Kidney (tissue), 22 donors: ENCODE data around the gene TRIM13. TPM values are rescaled to one million over a fixed set of nuclear protein-coding genes. Genes with fewer than 3 reads are reported as not detected.
"Not testable (repeated sequence)": the region's sequence is repeated elsewhere in the genome, so short reads cannot be mapped to it uniquely, and the experiment has no call there.

ENCODE experiments used
- DNase-seq, 5 donors: peaks; one replicate each; pipeline ENCODE4 v3.0.0-alpha.2; 2013 to 2020
- FAIRE-seq: peaks from 2 replicates; lab custom pipeline; 2012; peaks lifted over from hg19 to GRCh38; lab: Jason Lieb, UNC
- H3K27ac ChIP-seq, 2 donors: one replicate each; pipeline ENCODE4 v1.7.0; 2013; ENCODE audit warnings: low read depth in 2 of 2, low read length in 2 of 2, inconsistent platforms in 1 of 2
- H3K27me3 ChIP-seq: one replicate; pipeline ENCODE4 v1.7.1; 2013; ENCODE audit warnings: low read length, inconsistent platforms; ENCODE audit not compliant: control insufficient read depth, insufficient read depth
- H3K36me3 ChIP-seq, 3 donors: one replicate each; pipeline versions ENCODE4 v1.7.0 to v1.7.1; 2013; ENCODE audit warnings: low read length in 3 of 3, control low read depth in 1 of 3, inconsistent platforms in 1 of 3; ENCODE audit not compliant: insufficient read depth in 3 of 3, control insufficient read depth in 2 of 3
- H3K4me1 ChIP-seq, 3 donors: one replicate each; pipeline versions ENCODE4 v1.7.0 to v1.7.1; 2013; ENCODE audit warnings: low read length in 3 of 3, inconsistent platforms in 1 of 3, low read depth in 1 of 3; ENCODE audit not compliant: control insufficient read depth in 2 of 3, insufficient read depth in 2 of 3
- H3K4me3 ChIP-seq, 3 donors: one replicate each; pipeline versions ENCODE4 v1.7.0 to v1.8.1; 2013; ENCODE audit warnings: low read length in 3 of 3, control low read depth in 1 of 3, inconsistent platforms in 1 of 3
- H3K9ac ChIP-seq, 3 donors: one replicate each; pipeline versions ENCODE4 v1.7.0 to v1.7.1; 2013; ENCODE audit warnings: low read length in 3 of 3, control low read depth in 1 of 3, inconsistent platforms in 1 of 3
- H3K9me3 ChIP-seq, 3 donors: one replicate each; pipeline versions ENCODE4 v1.7.0 to v1.7.1; 2013; ENCODE audit warnings: low read length in 3 of 3, control low read depth in 1 of 3, inconsistent platforms in 1 of 3; ENCODE audit not compliant: control insufficient read depth in 2 of 3, insufficient read depth in 1 of 3
- CTCF ChIP-seq: IDR thresholded peaks from 3 replicates; pipeline ENCODE4 v1.5.1; 2012; ENCODE audit warnings: mild to moderate bottlenecking, moderate library complexity, borderline replicate concordance; ENCODE audit not compliant: insufficient read depth; ENCODE audit errors: extremely low read depth
- intact Hi-C: fragments of 100-400 bp; cut with DNase I; formaldehyde crosslinking; loops from one replicate; pipeline ENCODE4 v1.11.1; 2022
- long read RNA-seq, 10 donors: library from polyadenylated mRNA in 1 of 10; unstranded in 1 of 10; transcript quantifications; one replicate each; pipeline ENCODE4 v2.0.0 and lab custom pipeline, GENCODE V29; 2021 to 2026
- polyA plus RNA-seq: library from polyadenylated mRNA; stranded (reverse); fragments of 350-450 nt; fragmentation: Illumina TruSeq; extraction: RNeasy Lipid Tissue Mini Kit (QIAGEN cat#74804); gene quantifications from one replicate; pipeline ENCODE4 v1.2.3, GENCODE V29; 2014; ENCODE audit warnings: low read depth, low replicate concordance; ENCODE audit not compliant: insufficient read depth
- total RNA-seq: library from RNA; stranded (reverse); fragmentation: NEBNext Ultra II Directional; extraction: Animal tissue kit (Norgen Biotek cat#: 25700); gene quantifications from one replicate; pipeline ENCODE4 v1.2.1, GENCODE V29; 2021
- donor health status: control.
- donor health status: control.
- donor health status: control.
- donor health status: control.
- donor health status: control.
- donor health status: DM: yes; HTN: yes; CAD: no.
- donor health status: Normal renal cell carcinoma (clear cell type).

TRIM13 gene, protein sequence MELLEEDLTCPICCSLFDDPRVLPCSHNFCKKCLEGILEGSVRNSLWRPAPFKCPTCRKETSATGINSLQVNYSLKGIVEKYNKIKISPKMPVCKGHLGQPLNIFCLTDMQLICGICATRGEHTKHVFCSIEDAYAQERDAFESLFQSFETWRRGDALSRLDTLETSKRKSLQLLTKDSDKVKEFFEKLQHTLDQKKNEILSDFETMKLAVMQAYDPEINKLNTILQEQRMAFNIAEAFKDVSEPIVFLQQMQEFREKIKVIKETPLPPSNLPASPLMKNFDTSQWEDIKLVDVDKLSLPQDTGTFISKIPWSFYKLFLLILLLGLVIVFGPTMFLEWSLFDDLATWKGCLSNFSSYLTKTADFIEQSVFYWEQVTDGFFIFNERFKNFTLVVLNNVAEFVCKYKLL
- 29.9 TPM for total RNA-seq
- 28.2 TPM for polyA plus RNA-seq
- long read RNA-seq, donor 1, full-length matches to known transcripts, result 8 of 20 reads
- long read RNA-seq, donor 1, partial matches to known transcripts, result 12 of 20 reads
- long read RNA-seq, donor 1, other reads (novel, unspliced or antisense), result 0 of 20 reads
- long read RNA-seq, donor 2, full-length matches to known transcripts, result 8 of 8 reads
- long read RNA-seq, donor 2, partial matches to known transcripts, result 0 of 8 reads
- long read RNA-seq, donor 2, other reads (novel, unspliced or antisense), result 0 of 8 reads
- long read RNA-seq, donor 3, full-length matches to known transcripts, result 11 of 16 reads
- long read RNA-seq, donor 3, partial matches to known transcripts, result 5 of 16 reads
- long read RNA-seq, donor 3, other reads (novel, unspliced or antisense), result 0 of 16 reads
- long read RNA-seq, donor 4, full-length matches to known transcripts, result 14 of 14 reads
- long read RNA-seq, donor 4, partial matches to known transcripts, result 0 of 14 reads
- long read RNA-seq, donor 4, other reads (novel, unspliced or antisense), result 0 of 14 reads
- long read RNA-seq, donor 5, partial matches to known transcripts, result 0 of 2 reads
- long read RNA-seq, donor 5, other reads (novel, unspliced or antisense), result 0 of 2 reads
- long read RNA-seq, donor 6, full-length matches to known transcripts, result 30 of 30 reads
- long read RNA-seq, donor 6, partial matches to known transcripts, result 0 of 30 reads
- long read RNA-seq, donor 6, other reads (novel, unspliced or antisense), result 0 of 30 reads
- long read RNA-seq, donor 7, full-length matches to known transcripts, result 13 of 21 reads
- long read RNA-seq, donor 7, partial matches to known transcripts, result 0 of 21 reads
- long read RNA-seq, donor 7, other reads (novel, unspliced or antisense), result 8 of 21 reads
- long read RNA-seq, donor 8, full-length matches to known transcripts, result 5 of 5 reads
- long read RNA-seq, donor 8, partial matches to known transcripts, result 0 of 5 reads
- long read RNA-seq, donor 8, other reads (novel, unspliced or antisense), result 0 of 5 reads
- long read RNA-seq, donor 9, full-length matches to known transcripts, result 8 of 8 reads
- long read RNA-seq, donor 9, partial matches to known transcripts, result 0 of 8 reads
- long read RNA-seq, donor 9, other reads (novel, unspliced or antisense), result 0 of 8 reads
- long read RNA-seq, donor 10, full-length matches to known transcripts, result 8 of 22 reads
- long read RNA-seq, donor 10, partial matches to known transcripts, result 14 of 22 reads
- long read RNA-seq, donor 10, other reads (novel, unspliced or antisense), result 0 of 22 reads

DNA sequence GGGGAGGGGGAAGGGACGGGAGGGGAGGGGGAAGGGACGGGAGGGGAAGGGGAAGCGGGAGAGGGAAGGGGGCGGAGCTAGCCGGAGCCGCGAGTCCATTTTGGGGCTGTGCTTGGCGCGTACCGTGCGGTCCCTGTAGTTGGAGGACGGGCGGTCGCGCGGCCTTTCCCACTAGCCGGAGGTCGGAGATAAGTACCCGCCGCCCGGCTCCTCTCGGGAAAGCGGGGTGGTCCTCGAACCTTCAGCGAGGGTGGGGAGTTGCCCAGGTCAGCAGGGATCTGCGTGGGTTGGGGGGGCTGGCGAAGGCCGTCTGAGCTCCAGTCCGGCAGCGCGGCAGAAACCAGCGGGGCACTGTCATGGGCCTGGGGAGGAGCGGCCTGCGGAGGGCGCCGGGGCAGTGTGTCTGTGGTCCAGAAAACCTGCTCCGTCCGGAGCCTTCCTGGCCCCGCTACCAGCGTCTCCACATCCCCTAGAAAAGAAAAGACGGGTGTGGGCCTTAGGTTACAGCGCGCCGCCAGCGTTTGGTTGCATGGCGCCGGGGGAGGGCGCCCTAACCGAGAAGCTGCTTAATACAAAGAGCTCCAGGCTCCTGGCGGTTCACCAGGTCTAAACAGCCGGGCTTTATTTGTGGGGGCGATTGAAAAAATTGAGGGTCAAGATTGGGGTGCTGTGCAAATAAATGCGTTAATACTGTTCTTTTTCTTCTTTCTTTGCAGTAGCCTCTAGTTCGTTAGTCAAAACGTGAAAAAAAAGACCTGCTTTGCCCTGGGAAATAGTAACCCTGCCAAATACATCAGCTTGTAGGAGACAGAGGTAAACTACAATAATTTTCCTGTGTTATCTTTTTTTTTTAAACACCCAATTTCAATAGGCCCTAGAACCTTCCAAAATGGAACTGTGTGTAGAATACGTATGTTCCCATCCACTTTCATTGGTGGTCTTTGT is at the start of gene TRIM13:
TRIM13 (plus strand) TSS at position 92 of the 945 bp plus-strand sequence. CDS start 14,899 bp downstream, outside the sequence.
- no peak for FAIRE-seq

GRCh38 chr13:49948777-49949270 is 48.0 kb upstream of the TRIM13 start:
- H3K4me3 ChIP-seq, intact Hi-C loops, H3K4me1 ChIP-seq, H3K36me3 ChIP-seq, H3K9me3 ChIP-seq, DNase-seq, H3K27me3 ChIP-seq, H3K27ac ChIP-seq, H3K9ac ChIP-seq, FAIRE-seq: not testable (repeated sequence)

More for the DNA sequence above, at the start of gene TRIM13:
- peak; percentile 56 for TF ChIP-seq CTCF
- H3K4me3 ChIP-seq, result peak within 1 kb of the TSS; percentile 80 to 90 (median 88)
- DNase-seq, result peak; percentile 93 to 97 (median 96)
- peaks cover 3 to 23% (median 11%) of the 10 kb centered on the region in 3 donors for H3K4me1 ChIP-seq
- H3K27ac ChIP-seq, result peak within 1 kb of the TSS; percentile 98 to 99
- peaks cover 0 to 9% (median 4%) of the 10 kb centered on the region in 3 donors for H3K36me3 ChIP-seq
- H3K9ac ChIP-seq, result peak within 1 kb of the TSS; percentile 83 to 89 (median 87)
- no peaks in the 10 kb centered on the region for H3K9me3 ChIP-seq
- intact Hi-C loops, result no loop called here
- H3K27me3 ChIP-seq, result no peaks in the 10 kb centered on the region
